Pulmonary artery endothelial cell (primary cell): ENCODE data around the gene CABCOCO1. TPM values are rescaled to one million over a fixed set of nuclear protein-coding genes. Genes with fewer than 3 reads are reported as not detected.

Experiments used
- DNase-seq: peaks from one replicate; pipeline ENCODE4 v3.0.0-alpha.2; 2011; ENCODE audit warnings: low read depth, low spot score
- total RNA-seq: library from RNA; depleted of rRNA; stranded (reverse); fragments of >200 nt; gene quantifications from 2 replicates; pipeline ENCODE4 v1.2.3, GENCODE V29; 2014

The CABCOCO1 gene, protein sequence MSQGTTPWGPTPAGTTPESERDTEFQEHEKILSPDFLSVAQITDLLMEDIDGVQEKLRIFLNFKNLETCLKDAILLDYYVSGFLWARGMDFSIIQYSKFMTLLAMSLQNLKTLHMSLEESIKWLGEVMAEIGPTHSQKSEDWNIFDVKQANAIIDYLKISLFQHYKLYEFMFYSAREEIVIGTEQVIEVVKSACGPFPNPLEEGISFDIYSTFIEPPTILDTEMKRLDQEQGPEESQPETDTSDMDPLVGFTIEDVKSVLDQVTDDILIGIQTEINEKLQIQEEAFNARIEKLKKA
- total RNA-seq: 0.33 TPM in 1 of 2 replicates, not detected in the other

DNA sequence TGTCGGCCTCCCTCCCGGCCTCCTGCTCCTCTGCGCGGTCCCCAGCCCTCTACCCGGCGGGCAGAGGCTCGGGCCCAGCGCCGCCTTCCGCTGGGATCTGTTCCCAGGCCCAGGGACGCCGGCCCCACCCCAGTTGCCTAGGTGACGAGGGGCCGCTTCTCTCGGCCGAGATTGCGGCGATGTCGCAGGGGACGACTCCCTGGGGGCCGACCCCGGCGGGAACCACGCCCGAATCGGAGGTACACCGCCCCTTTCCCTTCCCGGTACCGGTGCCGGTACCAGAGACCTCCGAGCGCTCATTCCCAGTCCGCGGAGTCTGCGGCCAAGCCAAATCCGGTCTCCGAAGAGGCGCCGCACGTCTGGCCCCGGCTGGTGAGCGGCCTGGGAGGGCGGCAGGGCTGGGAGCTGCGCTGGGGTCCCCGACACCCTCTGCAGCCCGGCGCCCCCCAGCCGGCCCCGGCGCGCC lies at the start of gene CABCOCO1:
TSS of gene CABCOCO1 (plus strand) at position 136 of the 466 bp plus-strand sequence. CDS start at position 180, 44 bp downstream.
- DNase-seq: peak; percentile 19

DNA sequence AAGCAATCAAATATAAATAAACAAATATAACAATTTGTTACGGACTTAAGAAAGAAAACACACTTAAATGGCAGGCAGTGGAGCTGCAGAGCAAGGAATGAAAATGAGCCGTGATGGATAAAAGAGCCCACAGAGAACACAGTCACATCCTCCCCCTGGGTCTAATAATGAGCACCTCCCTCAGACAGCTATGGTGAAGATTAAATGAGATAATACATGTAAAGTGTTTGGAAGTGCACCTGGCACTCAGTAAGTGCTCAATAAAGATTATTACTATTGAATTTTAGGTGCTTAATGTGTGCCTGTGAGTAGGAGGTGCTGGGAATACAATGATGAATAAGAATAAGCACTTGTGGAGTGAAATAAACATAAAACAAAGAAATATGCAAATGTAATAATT lies 49.1 kb upstream of the CABCOCO1 start:
- no peak for DNase-seq

DNA sequence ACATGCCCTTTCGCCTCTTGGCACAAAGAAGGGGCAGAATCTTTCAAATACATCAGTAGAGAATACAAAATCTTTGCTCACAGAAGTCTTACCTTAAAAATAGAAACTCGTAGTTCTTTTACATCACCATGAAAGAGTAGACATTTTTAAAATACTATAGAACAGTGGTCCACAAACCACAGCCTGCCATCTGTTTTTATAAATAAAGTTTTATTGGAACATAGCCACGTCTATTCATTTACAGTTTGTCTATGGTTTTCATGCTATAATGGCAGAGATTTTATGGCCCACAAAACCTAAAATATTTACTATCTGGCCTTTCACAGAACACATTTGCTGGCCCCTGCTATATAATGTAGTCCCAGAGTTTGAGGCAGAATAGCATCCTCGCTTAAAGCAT lies 46.1 kb upstream of the CABCOCO1 start:
- no peak for DNase-seq

DNA sequence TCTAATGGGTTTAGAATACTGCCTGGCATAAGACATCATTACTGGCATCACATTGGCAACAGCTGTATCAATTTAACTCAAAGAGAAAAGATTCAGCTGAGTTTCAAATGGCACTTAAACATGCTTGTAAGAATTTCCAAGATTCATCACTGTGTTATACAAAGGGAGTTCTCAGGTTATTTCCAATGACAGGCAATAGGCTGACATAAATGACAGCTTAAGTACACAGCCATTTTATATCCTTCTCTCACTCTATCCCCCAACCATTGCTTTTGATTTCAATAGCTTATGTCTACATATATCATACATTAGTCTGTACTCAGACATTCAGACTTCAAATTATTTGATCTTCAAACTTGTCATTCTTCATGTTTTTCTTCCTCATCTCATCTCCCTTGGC lies 45.5 kb upstream of the CABCOCO1 start:
- DNase-seq: no peak

DNA sequence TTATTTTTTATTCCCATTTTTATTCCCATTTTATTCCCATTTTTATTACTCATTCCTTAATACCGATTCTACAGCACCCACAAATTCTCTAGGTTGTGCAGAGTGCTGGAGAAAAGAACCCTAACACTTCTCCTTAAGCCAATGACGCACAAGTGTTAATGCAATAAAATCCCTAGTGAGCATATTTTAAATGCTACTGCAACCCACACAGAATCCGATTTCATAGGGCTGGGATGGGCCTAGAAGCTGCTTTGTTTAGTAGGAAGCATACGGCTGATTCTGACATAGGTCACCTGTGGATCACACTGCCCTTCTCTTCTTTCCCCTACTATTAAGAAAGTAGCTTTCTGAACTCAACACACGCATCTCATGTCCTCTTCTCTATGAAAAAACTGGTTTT lies 45.1 kb upstream of the CABCOCO1 start:
- DNase-seq: no peak

DNA sequence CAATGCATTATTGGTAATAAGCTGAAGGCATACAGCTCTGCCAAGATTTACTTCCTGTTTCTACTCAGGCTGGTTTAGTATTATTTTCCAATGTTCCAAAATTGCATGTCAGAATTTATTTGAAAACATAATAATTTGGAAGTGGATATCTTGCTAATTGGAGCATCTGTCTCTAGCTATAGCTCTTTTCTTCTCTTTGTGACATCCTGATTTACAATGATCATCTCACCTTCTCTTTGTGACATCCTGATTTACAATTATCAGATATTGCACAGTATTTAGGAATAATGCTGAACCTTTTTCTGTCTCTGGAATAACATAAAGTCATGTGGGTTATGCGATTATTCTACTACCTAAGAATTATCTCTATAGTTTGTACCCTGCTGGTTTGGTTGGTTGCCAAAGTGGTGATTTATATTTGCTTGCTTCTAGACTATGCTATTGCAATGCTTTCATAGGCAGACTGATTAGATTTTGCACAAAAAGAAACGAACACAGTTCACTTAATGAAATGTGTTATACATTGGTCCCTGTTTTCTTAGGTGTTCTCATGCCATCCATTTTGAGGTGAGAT lies 44.3 kb upstream of the CABCOCO1 start:
- no peak for DNase-seq

DNA sequence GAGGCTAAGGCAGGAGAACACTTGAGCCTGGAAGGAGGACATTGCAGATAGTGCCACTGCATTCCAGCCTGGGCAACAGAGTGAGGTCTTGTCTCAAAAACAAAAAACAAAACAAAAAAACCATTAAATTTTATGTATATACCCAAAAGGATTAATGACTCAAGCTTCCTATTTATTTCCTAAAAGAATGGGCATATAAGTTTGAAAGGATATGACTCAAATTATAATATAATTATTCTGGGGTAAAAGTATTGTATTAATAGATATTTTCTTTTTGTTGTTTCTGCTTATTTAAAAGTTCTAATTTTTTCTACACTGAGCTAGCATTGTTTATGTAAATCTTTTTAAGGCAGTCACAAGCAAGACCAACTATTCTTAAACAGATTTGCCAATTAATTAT lies 42.2 kb upstream of the CABCOCO1 start:
- no peak for DNase-seq

DNA sequence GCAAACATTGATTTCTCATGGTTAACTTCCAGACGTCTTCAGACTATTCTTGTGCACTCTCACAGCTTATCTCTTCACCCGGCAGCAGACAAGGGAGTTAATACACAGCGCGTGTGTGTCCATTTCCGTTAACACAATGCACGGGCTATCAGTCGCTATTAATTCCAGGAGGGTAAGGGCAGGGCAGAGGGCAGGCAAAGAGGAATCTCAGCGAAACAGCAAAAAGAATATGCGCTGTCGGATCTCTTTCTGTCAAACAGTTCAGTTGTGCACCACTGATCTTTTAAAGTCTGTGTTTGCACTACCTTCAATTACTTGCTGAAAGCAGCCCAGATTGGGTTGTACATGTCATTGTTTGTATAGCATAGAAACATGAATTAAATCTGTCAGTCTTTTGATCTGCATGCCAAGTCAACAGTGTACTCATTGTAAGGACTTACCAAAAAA lies 41.1 kb upstream of the CABCOCO1 start:
- no peak for DNase-seq

DNA sequence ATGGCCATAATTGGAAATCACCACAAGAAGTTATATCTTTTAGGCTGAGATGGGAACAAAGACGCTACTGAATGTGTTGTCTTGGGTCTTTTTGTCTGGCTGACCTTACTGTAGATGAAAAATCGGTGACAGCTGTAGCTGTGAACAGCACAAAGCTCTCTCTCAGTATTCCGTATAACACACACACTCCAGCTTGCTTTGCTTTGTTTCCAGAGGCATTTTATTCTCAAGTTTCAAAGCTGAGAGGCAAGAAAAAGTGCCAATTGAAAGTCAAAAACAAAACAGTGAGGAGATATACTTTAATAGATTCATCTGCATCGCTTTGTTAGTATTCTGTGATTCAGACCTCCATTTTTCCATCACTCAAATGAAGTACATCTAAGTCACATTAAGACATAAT lies 39.6 kb upstream of the CABCOCO1 start:
- DNase-seq: no peak

DNA sequence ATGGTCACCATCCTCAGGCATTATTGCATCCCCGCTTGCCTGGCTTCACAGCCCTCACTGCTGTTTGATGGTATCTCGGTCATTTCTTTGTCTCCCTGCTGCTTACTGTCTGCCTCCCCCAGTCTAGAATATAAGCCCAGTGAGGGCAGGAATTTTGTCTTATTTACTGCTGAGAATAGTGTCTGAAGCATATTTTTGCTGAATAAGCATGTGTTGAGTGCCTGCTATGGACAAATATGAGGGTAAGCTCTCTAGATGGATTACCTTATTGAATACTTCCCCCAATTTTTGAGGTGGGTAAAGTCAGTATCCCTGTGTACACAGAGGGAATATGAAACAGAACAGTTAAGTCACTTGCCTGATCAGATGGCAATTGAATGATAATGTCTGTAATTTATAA lies 36.5 kb upstream of the CABCOCO1 start:
- no peak for DNase-seq

DNA sequence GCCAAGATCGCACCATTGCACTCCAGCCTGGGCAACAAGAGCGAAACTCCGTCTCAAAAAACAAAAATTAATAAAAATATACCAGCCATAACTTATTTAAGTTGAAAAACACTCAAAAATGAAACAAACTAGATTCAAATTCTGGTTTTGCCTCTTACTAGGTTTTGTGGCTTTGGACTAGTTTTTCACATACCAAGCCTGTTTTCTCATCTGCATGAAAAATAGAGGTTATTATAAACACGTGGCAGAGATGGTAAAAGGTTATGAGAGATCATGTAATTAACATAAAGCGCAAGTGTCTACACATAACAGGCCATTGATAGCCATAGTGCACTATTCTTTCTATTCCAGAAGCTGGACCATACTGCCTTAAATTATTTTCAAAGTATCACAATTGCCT lies 35.5 kb upstream of the CABCOCO1 start:
- DNase-seq: no peak

DNA sequence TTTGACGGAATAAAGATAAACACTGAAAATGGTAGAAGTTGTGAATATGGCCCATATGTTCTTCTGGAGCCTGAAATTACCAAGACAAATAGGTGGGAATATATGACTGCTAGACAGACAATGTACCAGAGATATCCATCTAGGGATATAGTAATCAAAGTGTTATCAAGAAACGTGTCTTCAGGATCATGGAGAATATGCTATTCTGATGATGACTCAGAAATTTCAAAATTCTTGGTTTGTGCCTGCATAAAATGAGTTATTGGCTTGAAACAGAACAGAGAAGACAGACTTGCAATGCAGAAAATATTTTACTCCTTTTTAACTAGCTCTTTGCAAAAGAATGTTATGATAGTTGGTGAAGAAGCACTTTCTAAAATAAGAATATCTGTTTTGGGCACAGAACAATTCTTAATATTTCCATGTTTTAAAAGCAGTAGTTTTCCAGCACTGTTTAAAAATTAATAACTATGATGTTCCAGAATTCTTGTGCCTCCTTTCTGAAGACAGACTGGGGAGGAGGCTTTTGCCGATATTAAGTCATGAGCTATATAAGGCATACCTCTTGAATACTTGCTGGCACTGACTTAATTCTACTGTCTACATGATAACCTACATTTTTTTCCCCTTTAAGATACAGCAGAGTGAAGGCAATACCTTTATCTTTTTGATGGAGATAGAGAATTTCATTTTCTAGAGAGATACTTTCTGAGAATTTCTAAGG lies 34.4 kb upstream of the CABCOCO1 start:
- DNase-seq: no peak

DNA sequence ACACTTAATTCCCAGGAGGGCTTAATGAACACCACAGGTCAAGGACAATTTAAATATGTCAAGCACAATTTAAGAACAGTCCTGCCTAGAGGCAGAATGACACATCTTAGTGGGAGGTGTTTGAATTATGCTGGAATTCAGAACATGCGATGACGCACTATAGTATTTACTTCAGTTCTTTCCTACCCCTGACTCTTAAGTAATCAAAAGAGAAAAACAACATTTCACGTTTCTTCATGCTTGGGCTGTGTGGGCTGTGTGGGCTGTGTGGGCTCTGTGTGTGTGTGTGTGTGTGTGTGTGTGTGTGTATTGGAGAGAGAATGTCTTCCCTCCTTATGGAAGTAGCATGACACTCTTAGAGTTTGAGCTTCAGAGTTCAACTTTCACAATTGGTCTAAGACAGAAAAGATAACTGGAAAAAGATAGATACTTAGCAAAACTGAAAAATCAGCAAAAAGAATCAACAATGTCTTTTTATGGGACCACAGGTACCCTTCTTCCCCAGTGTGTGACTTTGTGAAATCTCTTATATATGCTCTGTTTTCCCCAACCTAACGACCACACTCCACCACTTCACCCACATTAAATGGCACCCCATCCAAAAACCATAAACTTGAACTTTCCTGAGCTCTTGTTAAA lies 33.7 kb upstream of the CABCOCO1 start:
- peak; percentile 69 for DNase-seq

DNA sequence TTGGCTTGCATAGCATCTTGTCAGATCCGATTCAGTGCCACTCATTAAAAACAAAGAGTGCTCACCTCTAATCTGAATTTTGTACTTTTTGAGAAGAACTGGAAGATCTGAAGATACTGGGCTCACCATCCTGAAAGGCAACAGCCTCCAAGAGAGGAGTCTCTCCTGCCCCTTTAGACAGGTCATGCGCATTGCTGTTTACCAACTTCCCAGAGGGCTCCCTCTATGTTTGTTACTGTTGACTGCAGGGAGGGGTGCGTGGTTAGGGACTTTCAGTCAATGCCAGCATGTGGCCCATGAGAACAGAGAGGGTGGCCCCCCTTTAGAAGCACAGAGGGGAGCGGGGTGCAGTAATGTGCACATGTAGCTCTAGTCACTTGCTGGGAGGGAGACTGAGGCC lies 33.2 kb upstream of the CABCOCO1 start:
- DNase-seq: no peak

DNA sequence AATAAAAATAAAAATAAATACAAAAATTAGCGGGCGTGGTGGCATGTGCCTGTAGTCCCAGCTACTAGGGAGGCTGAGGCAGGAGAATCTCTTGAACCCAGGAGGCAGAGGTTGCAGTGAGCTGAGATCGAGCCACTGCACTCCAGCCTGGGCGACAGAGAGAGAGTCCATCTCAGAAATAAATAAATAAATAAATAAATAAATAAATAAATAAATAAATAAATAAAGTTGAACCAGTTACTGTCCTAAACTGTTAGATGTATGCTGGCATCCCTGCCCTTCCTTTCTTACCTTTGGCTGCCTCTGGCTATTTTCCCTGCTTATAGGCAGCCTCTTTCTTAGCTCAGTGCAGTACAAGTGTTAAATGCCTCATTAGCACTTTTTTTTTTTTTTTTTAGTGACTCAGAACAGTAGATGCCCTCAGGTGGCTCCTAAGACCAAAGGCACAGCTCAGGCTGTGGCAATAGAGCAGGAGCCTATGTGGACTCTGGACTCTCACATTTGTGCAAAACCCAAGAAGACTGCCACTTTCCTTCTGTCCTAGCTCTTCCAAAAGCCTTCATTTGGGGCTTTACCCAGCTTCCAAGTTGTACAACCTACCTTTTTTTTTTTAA lies 30.6 kb upstream of the CABCOCO1 start:
- DNase-seq: no peak

DNA sequence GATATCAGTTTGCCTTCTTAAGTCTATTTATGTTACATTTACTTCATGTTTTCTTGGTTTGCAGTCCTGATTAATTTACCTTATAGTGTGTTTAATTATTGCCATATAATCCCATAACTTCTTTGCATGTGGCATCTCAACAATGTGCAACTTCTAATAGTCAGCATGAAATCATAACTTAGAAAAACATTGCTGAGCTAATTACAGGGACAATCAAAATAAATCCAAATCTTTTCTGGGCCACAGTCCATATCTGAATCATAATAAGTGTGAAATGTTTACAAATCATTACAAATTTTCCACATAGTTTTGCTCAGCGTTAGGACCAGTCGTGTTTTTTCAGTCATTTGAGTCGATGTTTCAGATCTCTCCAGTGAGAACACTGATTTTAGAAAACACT lies 29.1 kb upstream of the CABCOCO1 start:
- no peak for DNase-seq

DNA sequence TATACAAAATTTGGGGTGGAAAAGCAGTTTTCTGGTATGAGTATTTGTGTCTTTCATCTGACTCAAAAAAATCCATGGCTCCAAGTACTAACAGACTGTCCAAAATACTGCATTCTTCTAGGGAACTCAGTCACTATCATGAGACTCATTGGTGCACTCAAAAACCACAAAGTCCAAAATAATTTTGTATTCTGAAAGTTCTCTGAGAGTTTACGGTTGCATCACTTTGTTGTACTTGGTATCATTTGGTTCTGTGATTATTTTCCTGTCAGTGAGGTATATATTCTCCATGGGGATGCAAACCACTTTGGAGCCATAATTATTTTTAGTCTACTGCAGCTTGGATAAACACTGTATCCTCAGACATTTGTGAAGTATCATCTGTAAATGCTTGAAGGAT lies 28.0 kb upstream of the CABCOCO1 start:
- no peak for DNase-seq

DNA sequence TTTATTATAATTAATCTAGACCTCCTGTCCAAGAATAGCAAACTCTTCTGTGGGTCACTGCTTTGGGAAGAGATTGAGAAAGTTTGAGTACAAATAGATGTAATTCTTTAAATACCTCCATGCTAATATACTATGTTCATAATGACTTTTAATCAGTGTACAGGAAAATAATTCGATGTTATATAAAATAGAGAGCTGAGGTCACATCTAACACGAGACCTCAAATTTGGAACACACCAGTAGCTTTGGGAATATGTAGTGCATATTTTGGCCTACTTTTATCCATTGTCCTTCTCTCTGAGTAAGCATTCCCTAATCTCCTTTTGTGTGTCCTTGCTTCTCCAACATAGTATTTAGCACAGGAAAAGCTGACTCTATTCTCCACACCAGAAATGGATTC lies 27.3 kb upstream of the CABCOCO1 start:
- no peak for DNase-seq

DNA sequence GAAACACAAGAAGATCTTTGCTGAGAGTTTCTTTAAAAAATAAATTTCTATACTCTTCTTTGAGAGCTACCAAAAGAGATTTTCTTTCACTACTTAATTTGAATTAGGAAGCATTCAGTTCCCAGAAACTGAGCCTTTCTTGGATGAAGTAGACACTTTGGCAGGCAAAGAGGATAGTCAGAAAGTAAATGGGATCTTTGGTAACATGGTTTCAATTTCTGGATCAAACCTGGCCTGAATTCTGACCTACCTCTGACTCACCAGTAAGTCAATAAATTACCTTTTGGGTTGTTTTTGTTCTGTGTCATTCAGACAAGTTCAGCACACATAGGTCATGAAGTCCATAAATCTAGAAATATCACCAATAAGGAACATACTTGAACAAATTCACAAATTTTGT lies 26.8 kb upstream of the CABCOCO1 start:
- DNase-seq: no peak

DNA sequence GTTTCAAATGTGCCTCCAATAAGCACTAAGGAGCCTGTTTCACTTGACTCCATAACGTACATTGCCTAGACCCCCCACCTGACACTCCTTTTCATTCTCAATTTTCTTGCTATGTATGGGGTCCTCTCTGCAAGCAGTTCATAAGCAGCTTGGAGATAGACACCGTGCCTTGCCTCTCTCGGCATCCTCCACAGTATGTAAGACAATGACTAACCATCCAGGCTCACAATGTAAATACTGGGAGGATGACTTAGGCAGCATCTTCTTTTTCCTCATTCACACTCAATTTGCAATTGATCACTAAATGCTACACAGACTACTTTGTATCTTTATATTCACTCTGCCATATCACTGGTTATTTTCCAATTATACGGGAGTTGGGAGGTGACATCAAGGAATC lies 22.8 kb upstream of the CABCOCO1 start:
- no peak for DNase-seq

DNA sequence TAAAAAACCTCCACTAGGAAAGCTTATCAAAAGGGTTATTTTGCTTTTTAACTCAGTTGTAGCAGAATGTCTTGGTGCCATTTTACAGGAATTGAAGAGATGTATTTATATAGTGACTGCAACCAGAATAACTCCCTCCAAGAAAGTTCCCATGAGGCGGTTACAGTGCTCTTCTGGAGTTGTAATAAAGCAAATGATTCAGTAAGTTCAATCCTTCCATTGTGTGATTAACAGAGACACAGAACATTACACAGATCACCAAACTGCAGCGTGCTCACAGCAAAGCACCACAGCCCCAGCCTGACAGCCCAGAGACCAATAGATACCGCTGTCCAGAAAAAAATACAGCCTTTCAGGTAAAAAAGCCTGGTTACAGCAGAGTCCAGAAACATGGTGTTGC lies 21.9 kb upstream of the CABCOCO1 start:
- no peak for DNase-seq

DNA sequence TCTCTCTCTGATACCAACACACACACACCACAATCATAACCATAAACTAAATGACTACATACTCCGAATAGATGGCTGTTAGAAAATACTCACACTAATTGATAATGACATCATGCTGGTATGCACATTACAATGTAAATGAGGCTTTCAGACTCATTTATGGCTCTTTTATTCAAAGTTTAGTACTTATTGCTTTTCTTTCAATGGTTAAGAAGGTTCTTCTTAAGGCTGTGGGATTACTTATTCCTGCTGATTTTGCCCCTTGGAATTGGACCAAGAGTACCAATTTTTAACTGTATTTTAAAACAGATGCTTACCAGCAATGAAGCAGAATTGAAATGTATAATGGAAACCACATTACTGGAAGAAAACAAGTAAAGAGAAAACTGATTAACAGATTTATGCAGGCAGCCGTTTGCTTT lies 20.6 kb upstream of the CABCOCO1 start:
- DNase-seq: no peak
